Esophagus muscularis mucosa (tissue), 4 donors: ENCODE measurements around the gene DUOXA2. TPM values are rescaled to one million over a fixed set of nuclear protein-coding genes. Genes with fewer than 3 reads are reported as not detected.

ENCODE experiments used
- DNase-seq: peaks from one replicate; pipeline ENCODE4 v3.0.0-alpha.2; 2017; ENCODE audit errors: extremely low spot score
- H3K27ac ChIP-seq, 4 donors: fragments of 200-600 bp; sonication (generic); replicated peaks in 1 of 4; 1 replicate in 3 of 4; 2 replicates in 1 of 4; pipeline ENCODE4 v1.5.1; 2016 to 2019; ENCODE audit warnings: mild to moderate bottlenecking in 1 of 4
- H3K27me3 ChIP-seq, 4 donors: fragments of 200-600 bp; sonication (generic); one replicate each; pipeline versions ENCODE4 v1.5.1 to v1.6.0; 2016 to 2019
- H3K36me3 ChIP-seq, 4 donors: fragments of 200-600 bp; sonication (generic); one replicate each; pipeline ENCODE4 v1.5.1; 2016 to 2019
- H3K4me1 ChIP-seq, 4 donors: fragments of 200-600 bp; sonication (generic); one replicate each; pipeline ENCODE4 v1.5.1; 2016 to 2019
- H3K4me3 ChIP-seq, 4 donors: fragments of 200-600 bp; sonication (generic); 1 replicate in 2 of 4; 2 replicates in 2 of 4; pipeline ENCODE4 v1.5.1; 2016 to 2019; ENCODE audit warnings: mild to moderate bottlenecking in 4 of 4, moderate library complexity in 1 of 4
- H3K9me3 ChIP-seq, 4 donors: fragments of 200-600 bp; sonication (generic); 1 replicate in 3 of 4; 2 replicates in 1 of 4; pipeline ENCODE4 v1.5.1; 2016 to 2019
- CTCF ChIP-seq, 3 experiments: fragments of 200-600 bp in 2 of 3; fragments of 450-650 bp in 1 of 3; sonication (generic) in 2 of 3; IDR thresholded peaks; one replicate each; pipeline ENCODE4 v1.5.1; 2017 to 2019; ENCODE audit warnings: antibody characterized with exemption in 3 of 3, mild to moderate bottlenecking in 2 of 3, moderate library complexity in 1 of 3
- EP300 ChIP-seq: sonication (generic); formaldehyde crosslinking; IDR thresholded peaks from one replicate; pipeline ENCODE4 v1.6.1; 2017; ENCODE audit warnings: antibody characterized with exemption
- POLR2A ChIP-seq: fragments of 450-650 bp; IDR thresholded peaks from one replicate; pipeline ENCODE4 v1.6.1; 2017; ENCODE audit warnings: antibody characterized with exemption, moderate library complexity, mild to moderate bottlenecking, low read depth
- POLR2AphosphoS5 ChIP-seq, 2 donors: sonication (generic); formaldehyde crosslinking; IDR thresholded peaks; one replicate each; pipeline ENCODE4 v1.6.1; 2017; ENCODE audit warnings: antibody characterized with exemption in 2 of 2
- WGBS: methylation state at CpG from one replicate; pipeline ENCODE4 v1.1.5; 2018; 5-methylcytosine and 5-hydroxymethylcytosine counted together
- intact Hi-C: fragments of 100-400 bp; cut with DNase I; formaldehyde crosslinking; loops from one replicate; pipeline ENCODE4 v1.15.1; 2023
- total RNA-seq, 4 donors: library from RNA; depleted of rRNA; stranded (reverse); fragments of >200 nt; gene quantifications; one replicate each; pipeline versions ENCODE4 v1.1.0 to v1.2.1, GENCODE V29; 2016

DUOXA2 gene
- total RNA-seq, 4 donors from 2014 or later = 0.42 to 0.52 TPM; not detected in 2

- H3K4me1 ChIP-seq = no peaks in the 10 kb centered on the region
- WGBS = 86% methylated on average over 5 of the region's 11 CpGs
- no peak overlapping the region for H3K27ac ChIP-seq
- no peaks in the 10 kb centered on the region for H3K36me3 ChIP-seq
- no peaks in the 10 kb centered on the region for H3K9me3 ChIP-seq
- TF ChIP-seq CTCF (IDR thresholded peaks at IDR 0.05) (no peak), EP300 (no peak), POLR2A (no peak), POLR2AphosphoS5 (IDR thresholded peaks at IDR 0.05) (no peak)
- H3K27me3 ChIP-seq = peaks cover 0 to 6% (median 0%) of the 10 kb centered on the region in 4 donors
- intact Hi-C loops = no loop called here
- no peak for DNase-seq
- H3K4me3 ChIP-seq = no peak overlapping the region
Observed at GRCh38 chr15:45093622-45094357, 20.3 kb upstream of the DUOXA2 start.

DNA sequence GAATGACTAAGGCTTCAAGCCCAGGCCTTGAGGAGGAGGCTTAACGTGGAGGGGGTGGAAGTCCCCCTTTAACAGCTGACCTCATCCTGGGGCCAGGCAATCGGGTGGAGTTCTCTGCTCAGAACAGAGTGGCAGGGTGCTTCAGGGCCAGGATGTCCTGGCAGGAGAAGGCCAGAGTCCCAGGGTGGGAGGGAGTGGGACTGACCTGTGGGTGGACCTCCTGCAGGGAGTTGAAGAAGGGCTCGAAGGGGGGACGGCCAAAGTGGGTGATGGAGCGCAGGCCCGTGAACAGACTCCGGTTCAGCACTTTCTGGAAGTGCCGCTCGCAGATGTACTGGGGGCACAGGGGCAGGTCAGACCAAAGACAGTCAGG, 19.8 kb upstream of the DUOXA2 start:
- 77% methylated on average over 9 of the region's 9 CpGs for WGBS
- Histone ChIP-seq H3K4me3 (no peak overlapping the region), H3K27me3 (peaks cover 0 to 6% (median 0%) of the 10 kb centered on the region in 4 donors), H3K9me3 (no peaks in the 10 kb centered on the region), H3K36me3 (no peaks in the 10 kb centered on the region), H3K4me1 (no peaks in the 10 kb centered on the region), H3K27ac (no peak overlapping the region)
- no peak for DNase-seq
- intact Hi-C loops = no loop called here
- TF ChIP-seq CTCF (IDR thresholded peaks at IDR 0.05) = no peak
- no peak for TF ChIP-seq POLR2AphosphoS5 (IDR thresholded peaks at IDR 0.05)

- intact Hi-C loops = no loop called here
- Histone ChIP-seq H3K27me3 (peaks cover 0 to 6% (median 0%) of the 10 kb centered on the region in 4 donors), H3K27ac (no peak overlapping the region), H3K9me3 (no peaks in the 10 kb centered on the region), H3K4me1 (no peaks in the 10 kb centered on the region), H3K36me3 (no peaks in the 10 kb centered on the region), H3K4me3 (no peak overlapping the region)
- WGBS = 94% methylated on average over 11 of the region's 11 CpGs
- DNase-seq = no peak
- no peak for TF ChIP-seq POLR2AphosphoS5 (IDR thresholded peaks at IDR 0.05)
- TF ChIP-seq EP300 = no peak
- no peak for TF ChIP-seq POLR2A
- TF ChIP-seq CTCF (IDR thresholded peaks at IDR 0.05) = no peak
Observed at GRCh38 chr15:45095661-45096060, 18.5 kb upstream of the DUOXA2 start.

- H3K4me3 ChIP-seq = no peak overlapping the region
- no peaks in the 10 kb centered on the region for H3K9me3 ChIP-seq
- 98% methylated on average over 7 of the region's 7 CpGs for WGBS
- H3K36me3 ChIP-seq = no peaks in the 10 kb centered on the region
- TF ChIP-seq POLR2AphosphoS5 (IDR thresholded peaks at IDR 0.05) (no peak), EP300 (no peak), POLR2A (no peak), CTCF (IDR thresholded peaks at IDR 0.05) (no peak)
- H3K27me3 ChIP-seq = no peaks in the 10 kb centered on the region
- H3K4me1 ChIP-seq = no peaks in the 10 kb centered on the region
- no peak overlapping the region for H3K27ac ChIP-seq
- intact Hi-C loops = no loop called here
- no peak for DNase-seq
Observed at GRCh38 chr15:45097466-45097865, 16.7 kb upstream of the DUOXA2 start.
